NCI-H1436 (cell line): ENCODE results near the gene NOL4L.

Experiments used
- DNase-seq: peaks from one replicate; lab custom pipeline; 2025; lab: John Stamatoyannopoulos, UW

The NOL4L gene

DNA sequence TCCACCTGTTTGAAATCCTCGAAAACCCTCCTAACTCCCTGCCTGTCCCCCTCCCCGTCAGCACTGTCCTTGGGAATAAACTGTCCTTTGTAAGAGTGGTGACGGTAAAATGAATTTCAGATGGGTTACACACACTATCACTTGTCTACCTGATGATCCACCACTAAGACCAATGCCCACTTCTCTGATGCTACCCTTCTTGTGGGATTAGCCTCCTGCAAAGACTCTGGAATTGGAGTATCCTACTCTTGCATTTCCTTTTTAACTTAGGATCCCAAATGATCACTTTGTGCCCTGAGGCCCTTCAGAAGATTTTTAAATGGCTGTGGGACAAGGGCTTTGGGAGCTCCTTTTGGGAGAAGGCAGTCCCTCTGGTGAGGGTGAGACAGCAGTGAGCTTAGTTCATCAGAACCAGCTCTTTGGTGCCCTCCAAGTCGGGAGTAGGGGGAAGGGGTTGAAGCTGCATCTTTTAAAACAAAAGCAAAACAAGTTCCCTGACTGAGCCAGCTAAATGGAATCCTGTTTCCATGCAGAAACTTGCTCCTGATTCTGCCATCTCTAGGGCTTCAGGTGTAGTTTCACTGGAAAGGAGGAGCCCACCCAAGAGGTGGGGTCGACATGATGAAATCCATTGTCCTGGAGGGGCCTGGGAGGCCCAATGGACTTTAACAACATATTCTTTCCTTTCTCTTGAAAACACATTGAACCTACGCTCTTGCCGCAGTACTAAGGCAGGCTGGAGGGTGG lies 140.5 kb downstream of the NOL4L start:
- no peak for DNase-seq

DNA sequence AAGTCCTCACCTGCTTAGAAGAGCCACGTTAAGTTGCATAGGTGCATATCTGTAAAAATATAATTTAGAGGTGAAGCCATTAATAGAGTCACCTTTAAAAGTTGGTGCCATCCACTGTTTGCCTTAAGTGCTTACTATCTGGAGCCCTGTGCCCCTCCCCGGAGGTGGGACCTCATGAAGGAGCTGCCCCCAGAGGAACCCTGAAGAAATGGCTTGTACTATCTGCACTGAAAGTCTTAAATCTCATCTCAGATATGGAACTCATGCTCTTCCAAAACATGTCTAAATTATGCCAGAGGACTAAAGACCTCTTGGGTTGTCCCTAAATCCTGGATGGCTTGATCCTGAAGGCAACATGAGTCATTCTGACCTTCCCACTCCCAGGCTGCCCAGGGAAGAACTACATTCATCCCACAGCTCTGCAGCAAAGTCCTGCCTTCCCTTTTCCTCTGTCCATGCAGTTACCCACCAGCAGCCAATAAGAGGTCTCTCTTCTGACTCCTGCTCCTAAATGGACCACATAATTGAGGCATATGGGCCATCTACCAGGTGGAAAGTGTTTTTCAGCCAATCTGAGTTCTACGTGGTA lies 141.7 kb downstream of the NOL4L start:
- DNase-seq, result no peak

DNA sequence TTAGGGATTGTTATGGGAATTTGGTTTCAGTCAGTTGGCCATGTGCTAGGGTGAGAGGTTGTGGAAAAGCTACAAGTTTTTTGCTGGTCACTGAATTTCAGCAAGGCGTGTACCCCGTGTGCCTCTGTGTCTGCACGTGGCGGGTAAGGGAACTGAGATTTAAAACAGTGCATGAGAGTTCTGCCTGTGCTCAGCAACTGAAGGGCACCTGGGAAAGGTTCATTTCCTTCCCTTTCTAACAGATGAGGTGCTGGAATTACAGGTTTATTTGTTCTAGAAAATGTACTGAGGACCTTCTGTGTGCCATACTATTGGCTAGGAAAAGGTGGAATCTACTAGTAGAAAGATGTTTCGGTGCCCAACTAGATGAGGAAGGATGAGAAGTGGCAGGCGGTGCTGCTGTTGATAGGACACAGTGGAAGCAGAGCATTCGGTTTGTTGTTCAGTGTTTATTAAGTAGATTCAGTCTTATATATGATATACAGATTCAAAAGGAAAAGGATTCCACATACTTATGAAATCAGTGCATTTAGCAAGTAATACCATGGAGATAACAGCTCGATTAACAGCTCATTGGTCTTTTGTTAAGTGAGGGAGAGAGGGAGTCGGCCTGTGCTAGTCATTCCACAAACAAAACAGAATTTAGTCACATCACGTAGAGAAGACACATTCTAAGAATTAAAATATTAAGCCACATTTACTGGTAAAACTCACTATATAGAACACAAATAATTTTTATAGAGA lies 142.3 kb downstream of the NOL4L start:
- DNase-seq, result no peak

DNA sequence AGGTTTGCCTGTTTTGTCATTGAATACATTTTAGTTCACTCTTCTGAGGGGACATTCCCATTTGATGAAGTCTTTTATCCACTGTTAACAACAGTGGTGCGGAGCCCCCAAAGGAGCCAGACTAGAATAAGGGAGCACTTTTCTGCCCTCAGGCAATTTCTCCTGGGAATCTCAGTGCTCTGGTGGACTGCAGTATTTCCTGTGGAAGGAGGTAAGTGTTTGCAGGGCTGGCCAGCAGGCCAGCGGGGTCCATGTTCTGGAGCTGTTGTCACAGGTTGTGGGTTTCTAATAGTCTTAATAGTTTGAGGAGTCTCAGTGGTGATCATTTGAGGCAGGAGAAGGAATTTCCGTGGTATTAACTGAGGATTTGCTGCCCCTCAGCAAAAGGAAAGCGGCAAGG lies 143.5 kb downstream of the NOL4L start:
- DNase-seq, result no peak

DNA sequence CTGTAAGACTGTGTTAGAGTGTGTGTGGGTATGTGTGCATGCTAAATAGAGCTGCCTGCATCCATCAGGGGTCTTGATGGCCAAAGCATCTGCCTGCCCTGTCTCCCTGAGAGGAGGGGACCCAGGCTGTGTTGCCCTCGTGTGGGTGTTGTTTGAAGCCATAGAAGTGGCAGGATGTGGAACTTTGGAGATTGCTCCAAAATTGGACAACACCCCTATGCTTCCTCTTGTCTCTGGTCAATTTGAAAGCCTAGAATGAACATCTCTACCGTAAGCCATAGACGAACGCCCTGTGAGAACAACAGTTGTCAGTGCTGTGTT lies 144.4 kb downstream of the NOL4L start:
- no peak for DNase-seq

DNA sequence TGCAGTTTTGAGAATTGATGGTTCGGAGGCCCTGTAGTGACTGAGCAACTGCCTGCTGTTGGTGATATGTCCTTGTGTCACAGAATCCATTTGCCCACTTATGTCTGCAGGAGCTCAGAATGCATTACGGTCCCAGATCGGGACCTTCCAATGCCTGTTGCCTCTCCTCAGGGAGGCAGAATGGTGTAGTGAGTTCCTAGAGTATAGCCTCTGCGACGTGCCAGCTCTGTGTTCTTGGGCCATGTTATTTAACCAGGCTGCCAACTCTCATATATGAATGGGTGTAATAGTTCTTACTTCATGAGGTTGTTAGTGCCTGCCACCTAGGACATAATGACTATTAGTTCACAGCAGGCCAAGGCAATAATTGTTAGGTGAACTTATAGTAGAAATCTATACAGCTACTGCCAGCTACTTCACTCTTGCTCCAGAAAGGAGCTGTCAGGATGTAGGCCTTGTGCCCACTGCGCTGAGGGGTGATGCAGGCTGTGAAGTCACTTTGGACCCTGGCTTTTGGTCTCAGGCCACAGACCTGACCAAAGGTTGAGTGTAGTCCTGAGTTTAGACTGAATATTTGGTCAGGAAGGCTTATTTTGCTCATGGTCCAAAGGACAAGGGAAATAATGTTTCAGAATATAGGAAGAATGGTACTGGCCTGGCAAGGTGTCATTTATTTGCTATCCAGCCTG lies 144.9 kb downstream of the NOL4L start:
- DNase-seq, result no peak

DNA sequence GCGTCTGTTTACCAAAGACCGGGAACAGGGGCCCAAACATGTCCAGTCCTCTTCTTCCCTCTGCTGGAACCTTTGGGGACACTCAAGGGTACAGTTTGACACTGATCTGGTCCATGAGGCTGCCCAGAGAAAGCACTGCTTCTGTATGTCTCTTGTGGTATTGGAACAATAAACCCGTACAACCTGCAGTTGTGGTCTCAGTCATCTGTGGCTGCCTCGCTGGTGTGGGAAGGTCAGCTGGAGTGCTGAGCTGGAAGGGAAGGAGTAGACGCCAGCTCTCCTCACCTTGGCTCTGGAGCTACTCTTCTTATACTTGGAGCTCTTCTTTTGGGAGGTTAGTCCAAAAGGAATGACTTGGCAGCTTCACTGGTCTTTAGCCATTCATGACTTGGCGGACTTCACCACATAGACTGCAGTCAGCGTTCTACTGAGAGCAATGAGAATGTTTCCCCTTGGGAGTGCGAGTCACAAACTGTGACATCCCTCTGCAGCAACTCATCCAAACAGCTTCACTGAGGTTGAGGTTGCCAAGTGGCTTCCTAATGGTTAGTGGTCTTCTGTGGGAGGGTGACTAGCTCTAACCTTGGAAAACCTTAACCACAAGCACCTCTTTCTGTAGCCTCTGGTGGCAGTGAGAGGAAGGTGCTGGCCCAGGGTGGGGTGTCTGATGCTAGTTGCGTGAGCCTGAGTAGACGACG lies 145.9 kb downstream of the NOL4L start:
- DNase-seq, result no peak

DNA sequence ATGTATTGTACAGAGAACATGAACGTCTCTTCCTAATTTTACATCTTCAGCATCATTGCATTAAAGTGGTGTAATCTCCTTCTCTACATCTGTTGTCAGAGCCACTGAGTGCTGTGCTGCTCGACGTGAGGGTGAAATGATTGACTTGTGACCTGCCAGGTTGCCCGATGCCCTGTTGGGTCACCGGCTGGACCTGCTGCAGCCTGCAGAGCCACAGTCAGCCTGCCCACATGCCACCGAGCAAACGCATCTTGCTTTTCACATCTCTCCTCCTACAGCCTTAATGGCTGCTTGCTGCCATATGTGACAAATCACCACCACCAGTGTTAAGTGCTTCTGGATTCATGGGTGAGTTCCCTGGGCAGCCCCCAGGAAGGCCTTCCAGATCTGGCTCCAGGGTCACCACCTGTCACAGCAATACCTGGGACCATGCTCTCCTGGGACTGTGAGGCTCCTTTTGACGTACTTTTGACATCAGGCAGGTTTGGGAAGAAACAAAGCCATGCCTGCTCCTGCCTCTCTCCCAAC lies 146.7 kb downstream of the NOL4L start:
- no peak for DNase-seq

DNA sequence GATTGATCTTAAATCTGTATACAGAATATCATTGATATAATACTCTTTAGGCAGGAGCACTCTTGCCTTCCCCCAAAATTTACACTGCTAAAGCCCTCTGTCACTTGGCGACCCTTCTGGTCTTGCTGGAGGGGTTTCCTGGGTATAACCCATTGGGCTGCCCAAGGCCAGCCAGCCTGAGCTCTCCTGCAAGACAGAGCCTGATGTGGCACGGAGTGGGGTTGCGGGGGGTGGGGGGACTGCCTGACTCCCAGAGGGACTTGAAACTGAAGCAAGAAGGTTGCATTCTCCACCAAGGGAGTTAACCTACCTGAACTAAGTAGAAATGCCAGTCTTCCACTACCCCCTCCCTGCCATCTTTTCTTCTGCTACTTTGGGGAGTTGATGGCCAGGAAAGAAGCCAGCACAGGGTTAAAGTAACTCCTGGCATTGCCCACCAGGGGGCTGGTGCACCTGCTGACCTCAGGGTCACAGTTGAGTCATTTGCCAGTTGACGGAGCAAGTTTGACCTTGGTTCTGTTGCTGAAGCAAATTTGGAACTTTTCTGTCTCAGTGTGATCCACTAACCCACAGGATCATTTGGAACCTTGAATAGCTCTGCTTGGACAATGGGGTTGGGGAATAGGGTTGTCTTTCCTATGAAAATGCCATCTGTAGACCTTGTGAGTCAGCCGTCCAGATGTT lies 147.6 kb downstream of the NOL4L start:
- no peak for DNase-seq

DNA sequence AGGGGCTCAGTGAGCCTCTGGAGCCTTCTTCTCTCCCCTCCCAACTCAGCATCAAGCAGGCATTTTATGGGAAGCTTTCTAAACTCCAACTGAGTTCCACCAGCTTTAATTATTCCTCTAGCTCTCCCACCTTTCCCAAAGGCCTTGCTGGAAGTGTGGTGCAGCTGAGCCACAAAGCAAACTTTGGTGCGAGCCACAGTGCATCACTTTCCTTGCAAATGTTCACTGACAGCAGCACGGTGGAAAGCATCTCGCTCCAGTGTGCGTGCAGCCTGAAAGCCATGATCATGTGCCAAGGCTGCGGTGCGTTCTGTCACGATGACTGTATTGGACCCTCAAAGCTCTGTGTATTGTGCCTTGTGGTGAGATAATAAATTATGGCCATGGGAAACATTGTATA lies 148.2 kb downstream of the NOL4L start:
- no peak for DNase-seq

DNA sequence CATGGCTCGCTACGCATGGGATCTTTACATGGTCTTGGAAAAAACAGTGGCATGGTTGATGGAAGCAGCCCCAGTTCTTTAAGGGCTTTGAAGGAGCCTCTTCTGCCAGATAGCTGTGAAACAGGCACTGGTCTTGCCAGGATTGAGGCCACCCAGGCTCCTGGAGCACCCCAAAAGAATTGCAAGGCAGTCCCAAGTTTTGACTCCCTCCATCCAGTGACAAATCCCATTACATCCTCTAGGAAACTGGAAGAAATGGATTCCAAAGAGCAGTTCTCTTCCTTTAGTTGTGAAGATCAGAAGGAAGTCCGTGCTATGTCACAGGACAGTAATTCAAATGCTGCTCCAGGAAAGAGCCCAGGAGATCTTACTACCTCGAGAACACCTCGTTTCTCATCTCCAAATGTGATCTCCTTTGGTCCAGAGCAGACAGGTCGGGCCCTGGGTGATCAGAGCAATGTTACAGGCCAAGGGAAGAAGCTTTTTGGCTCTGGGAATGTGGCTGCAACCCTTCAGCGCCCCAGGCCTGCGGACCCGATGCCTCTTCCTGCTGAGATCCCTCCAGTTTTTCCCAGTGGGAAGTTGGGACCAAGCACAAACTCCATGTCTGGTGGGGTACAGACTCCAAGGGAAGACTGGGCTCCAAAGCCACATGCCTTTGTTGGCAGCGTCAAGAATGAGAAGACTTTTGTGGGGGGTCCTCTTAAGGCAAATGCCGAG lies 148.8 kb downstream of the NOL4L start:
- DNase-seq, result no peak

DNA sequence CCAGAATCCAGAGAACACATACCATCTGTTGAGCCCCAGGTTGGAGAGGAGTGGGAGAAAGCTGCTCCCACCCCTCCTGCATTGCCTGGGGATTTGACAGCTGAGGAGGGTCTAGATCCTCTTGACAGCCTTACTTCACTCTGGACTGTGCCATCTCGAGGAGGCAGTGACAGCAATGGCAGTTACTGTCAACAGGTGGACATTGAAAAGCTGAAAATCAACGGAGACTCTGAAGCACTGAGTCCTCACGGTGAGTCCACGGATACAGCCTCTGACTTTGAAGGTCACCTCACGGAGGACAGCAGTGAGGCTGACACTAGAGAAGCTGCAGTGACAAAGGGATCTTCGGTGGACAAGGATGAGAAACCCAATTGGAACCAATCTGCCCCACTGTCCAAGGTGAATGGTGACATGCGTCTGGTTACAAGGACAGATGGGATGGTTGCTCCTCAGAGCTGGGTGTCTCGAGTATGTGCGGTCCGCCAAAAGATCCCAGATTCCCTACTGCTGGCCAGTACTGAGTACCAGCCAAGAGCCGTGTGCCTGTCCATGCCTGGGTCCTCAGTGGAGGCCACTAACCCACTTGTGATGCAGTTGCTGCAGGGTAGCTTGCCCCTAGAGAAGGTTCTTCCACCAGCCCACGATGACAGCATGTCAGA lies 149.6 kb downstream of the NOL4L start:
- DNase-seq, result no peak

DNA sequence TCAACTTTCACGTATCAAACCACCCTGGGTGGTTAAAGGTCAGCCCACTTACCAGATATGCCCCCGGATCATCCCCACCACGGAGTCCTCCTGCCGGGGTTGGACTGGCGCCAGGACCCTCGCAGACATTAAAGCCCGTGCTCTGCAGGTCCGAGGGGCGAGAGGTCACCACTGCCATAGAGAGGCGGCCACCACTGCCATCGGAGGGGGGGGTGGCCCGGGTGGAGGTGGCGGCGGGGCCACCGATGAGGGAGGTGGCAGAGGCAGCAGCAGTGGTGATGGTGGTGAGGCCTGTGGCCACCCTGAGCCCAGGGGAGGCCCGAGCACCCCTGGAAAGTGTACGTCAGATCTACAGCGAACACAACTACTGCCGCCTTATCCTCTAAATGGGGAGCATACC lies 150.7 kb downstream of the NOL4L start:
- no peak for DNase-seq

DNA sequence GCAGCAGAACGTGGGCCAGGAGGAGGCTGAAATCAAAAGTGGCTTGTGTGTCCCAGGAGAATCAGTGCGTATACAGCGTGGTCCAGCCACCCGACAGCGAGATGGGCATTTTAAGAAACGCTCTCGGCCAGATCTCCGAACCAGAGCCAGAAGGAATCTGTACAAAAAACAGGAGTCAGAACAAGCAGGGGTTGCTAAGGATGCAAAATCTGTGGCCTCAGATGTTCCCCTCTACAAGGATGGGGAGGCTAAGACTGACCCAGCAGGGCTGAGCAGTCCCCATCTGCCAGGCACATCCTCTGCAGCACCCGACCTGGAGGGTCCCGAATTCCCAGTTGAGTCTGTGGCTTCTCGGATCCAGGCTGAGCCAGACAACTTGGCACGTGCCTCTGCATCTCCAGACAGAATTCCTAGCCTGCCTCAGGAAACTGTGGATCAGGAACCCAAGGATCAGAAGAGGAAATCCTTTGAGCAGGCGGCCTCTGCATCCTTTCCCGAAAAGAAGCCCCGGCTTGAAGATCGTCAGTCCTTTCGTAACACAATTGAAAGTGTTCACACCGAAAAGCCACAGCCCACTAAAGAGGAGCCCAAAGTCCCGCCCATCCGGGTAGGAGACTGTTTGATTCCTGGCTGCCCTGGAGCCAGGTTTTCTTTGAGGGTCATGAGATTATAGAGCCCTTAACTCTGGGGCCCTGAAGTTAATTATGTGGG lies 151.7 kb downstream of the NOL4L start:
- no peak for DNase-seq

DNA sequence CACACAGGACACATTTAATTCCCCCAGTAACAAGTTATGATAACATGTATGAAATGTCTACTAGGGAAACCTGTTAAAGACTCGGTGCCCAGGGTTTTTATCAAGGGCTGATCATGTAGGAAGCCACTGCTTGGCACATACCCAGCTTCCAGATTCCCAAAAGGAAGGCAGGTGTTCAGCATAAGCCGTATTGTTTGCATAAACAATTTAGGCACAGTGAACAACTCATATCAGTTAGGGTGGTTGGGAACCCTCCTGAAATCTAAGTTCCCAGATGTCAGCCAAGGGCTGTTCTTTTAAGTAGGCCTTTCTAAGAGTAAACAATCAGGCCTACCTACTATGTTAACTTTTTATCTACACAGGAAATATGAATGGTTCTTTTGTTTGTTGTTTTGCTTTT lies 152.9 kb downstream of the NOL4L start:
- DNase-seq, result no peak

DNA sequence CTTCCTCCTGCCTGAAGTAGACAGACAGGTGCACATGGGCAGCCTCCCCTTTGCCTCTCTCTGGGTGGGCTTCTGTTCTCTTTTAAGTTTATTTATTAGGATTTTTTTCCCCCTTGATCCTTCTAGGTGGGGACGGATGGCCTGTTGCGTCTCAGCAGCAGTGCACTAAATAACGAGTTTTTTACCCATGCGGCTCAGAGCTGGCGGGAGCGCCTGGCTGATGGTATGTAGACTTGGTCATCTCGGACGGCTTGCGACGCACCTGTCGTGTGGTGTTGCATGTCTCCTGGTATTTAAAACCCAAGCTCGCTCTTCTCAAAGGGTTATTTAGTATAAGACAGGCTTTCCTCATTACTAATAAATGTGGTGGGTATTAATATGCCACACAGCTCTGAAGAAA lies 153.7 kb downstream of the NOL4L start:
- no peak for DNase-seq

DNA sequence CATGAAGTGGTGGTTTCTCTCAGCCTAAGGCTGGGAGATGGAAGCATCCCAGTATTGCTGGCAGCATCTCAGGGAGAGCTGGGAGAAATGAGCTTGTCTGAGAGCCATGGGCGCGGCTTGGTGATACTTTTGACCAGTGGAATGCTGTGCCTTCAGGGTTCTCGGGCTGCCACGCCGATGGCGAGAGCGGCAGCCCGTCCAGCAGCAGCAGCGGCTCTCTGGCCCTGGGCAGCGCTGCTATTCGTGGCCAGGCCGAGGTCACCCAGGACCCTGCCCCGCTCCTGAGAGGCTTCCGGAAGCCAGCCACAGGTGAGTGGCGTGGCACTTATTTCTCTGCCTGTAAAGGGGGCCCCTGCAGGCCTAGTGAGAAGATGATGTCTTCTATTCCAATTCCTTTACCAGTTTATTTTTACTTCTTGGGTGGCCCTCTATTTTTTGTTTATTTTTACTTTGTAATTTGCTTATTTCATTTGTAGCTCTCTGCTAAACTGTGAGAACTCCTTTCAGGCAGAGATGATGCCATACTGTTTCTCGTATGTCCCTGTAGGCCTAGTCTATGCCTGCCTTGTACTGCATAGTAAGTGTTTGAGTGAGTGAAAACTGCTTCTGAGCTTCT lies 155.3 kb downstream of the NOL4L start:
- DNase-seq, result no peak

DNA sequence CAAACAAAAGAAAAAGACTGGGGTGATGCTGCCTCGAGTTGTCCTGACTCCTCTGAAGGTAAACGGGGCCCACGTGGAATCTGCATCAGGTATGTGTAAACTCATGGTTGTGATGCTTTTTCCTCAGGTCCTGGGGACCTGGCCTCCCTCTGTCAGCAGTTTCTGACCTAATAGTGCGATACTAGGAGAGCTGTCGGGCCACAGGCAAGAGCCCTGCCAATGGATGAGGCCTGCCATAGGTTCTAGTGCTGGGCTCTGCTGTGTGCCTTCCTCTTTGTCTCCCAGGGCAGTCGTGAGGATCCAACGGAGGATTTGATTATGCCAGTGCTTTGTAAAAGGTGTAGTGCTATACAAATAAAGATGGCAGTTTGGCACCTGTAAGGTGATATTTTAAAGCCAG lies 155.8 kb downstream of the NOL4L start:
- no peak for DNase-seq

DNA sequence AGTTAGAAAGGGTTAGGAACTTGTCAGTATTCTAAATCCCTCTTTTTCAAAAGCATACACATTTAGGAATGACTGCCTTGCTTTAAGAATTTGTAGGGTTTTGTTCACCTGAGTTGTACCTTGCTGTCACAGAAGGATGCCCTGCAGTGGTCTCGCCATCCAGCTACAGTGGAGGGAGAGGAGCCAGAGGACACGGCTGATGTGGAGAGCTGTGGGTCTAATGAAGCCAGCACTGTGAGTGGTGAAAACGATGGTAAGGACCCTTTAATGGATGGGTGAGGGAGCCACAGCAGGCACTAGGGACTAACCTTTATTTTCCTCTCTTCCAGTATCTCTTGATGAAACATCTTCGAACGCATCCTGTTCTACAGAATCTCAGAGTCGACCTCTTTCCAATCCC lies 157.1 kb downstream of the NOL4L start:
- no peak for DNase-seq
